ENCODE results near the gene MINAR2.

Gene MINAR2

DNA sequence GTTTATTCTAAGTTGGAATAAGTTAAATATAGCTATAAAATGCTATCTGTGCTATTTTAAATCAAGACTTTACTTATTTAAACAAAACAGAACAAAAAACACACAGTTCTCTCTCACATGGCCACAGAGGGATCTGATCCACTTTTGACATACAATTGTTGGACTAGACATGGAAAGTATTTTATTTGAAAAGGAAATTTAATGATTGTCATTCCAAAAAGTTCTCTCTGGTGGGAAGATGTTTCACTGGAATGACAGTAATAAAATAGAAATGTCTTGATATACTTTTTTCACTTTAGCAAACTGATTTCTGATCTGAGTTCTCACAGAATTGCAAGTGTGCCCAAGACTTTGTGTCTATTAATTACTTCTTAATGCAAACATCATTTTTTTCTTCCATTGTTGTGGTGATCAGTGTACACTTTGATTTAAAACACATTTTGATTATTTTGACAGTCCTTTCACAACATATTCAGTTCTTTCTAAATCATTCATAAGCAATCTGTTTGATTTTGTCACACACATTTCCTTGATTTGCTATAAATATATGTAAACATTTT lies 30.1 kb upstream of the MINAR2 start:
- H3K4me2 ChIP-seq (ENCODE audit: low read length): no peak overlapping the region
- no peak overlapping the region for H3K9ac ChIP-seq (ENCODE audit: low read length)
- no peaks in the 10 kb centered on the region for H3K27me3 ChIP-seq (ENCODE audit: low read depth, low read length)
- no peak overlapping the region for H2AFZ ChIP-seq (ENCODE audit: low read depth, low read length)
- H4K20me1 ChIP-seq (ENCODE audit: insufficient read depth, low read length): no peaks in the 10 kb centered on the region
- no peaks in the 10 kb centered on the region for H3K4me1 ChIP-seq (ENCODE audit: low read length)
- H3K79me2 ChIP-seq (ENCODE audit: low read length): no peaks in the 10 kb centered on the region
- H3K27ac ChIP-seq (ENCODE audit: low read length): no peak overlapping the region
- no peak overlapping the region for H3K4me3 ChIP-seq (ENCODE audit: low read length)
- TF ChIP-seq EZH2phosphoT487 (IDR thresholded peaks at IDR 0.05; ENCODE audit: low read depth): no peak
- TF ChIP-seq, protein P1, sequence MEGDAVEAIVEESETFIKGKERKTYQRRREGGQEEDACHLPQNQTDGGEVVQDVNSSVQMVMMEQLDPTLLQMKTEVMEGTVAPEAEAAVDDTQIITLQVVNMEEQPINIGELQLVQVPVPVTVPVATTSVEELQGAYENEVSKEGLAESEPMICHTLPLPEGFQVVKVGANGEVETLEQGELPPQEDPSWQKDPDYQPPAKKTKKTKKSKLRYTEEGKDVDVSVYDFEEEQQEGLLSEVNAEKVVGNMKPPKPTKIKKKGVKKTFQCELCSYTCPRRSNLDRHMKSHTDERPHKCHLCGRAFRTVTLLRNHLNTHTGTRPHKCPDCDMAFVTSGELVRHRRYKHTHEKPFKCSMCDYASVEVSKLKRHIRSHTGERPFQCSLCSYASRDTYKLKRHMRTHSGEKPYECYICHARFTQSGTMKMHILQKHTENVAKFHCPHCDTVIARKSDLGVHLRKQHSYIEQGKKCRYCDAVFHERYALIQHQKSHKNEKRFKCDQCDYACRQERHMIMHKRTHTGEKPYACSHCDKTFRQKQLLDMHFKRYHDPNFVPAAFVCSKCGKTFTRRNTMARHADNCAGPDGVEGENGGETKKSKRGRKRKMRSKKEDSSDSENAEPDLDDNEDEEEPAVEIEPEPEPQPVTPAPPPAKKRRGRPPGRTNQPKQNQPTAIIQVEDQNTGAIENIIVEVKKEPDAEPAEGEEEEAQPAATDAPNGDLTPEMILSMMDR (IDR thresholded peaks at IDR 0.05; ENCODE audit: low read depth, low read length): no peak
- no peaks in the 10 kb centered on the region for H3K36me3 ChIP-seq (replicated peaks; ENCODE audit: low read depth, low read length)
- no peaks in the 10 kb centered on the region for H3K9me3 ChIP-seq (ENCODE audit: insufficient read depth, low read length)

DNA sequence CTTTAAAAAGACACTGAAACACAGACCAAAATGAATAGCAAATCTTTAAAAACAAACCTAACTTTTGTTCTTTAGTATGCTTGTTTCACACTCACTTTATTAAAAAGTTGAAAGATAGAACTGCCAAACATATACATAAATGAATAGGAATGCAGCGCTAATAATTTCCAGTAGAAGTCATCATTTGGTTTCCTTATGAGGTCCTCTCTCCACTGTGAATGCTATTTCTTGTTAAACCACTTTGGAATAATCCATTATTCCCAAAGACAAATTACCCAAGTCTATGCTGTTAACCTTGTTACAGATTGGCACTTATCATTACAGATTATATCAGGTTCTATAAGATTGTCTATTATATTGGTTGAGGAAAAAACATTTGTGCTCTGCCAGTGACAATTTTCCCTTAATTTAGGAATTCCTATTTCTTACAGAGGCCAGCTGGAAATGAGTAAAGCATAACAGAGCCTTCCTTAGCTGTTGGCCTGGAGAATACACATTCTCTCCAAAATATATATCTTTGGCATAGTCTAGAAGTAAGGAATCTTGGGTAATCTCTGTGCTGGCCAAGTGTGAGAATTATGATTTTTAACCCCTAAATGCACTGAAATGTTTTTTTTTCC lies 29.3 kb upstream of the MINAR2 start:
- H3K9me3 ChIP-seq (ENCODE audit: insufficient read depth, low read length): no peaks in the 10 kb centered on the region
- H3K4me3 ChIP-seq (ENCODE audit: low read length): no peak overlapping the region
- no peaks in the 10 kb centered on the region for H3K4me1 ChIP-seq (ENCODE audit: low read length)
- H3K4me2 ChIP-seq (ENCODE audit: low read length): no peak overlapping the region
- H2AFZ ChIP-seq (ENCODE audit: low read depth, low read length): no peak overlapping the region
- no peak overlapping the region for H3K9ac ChIP-seq (ENCODE audit: low read length)
- H3K79me2 ChIP-seq (ENCODE audit: low read length): no peaks in the 10 kb centered on the region
- no peak overlapping the region for H3K27ac ChIP-seq (ENCODE audit: low read length)
- H3K27me3 ChIP-seq (ENCODE audit: low read depth, low read length): no peaks in the 10 kb centered on the region
- no peak for TF ChIP-seq EZH2phosphoT487 (IDR thresholded peaks at IDR 0.05; ENCODE audit: low read depth)
- TF ChIP-seq, protein P1 (IDR thresholded peaks at IDR 0.05; ENCODE audit: low read depth, low read length): no peak
- no peaks in the 10 kb centered on the region for H3K36me3 ChIP-seq (replicated peaks; ENCODE audit: low read depth, low read length)
- H4K20me1 ChIP-seq (ENCODE audit: insufficient read depth, low read length): no peaks in the 10 kb centered on the region

- H3K27ac ChIP-seq (ENCODE audit: low read length): no peak overlapping the region
- H3K9ac ChIP-seq (ENCODE audit: low read length): no peak overlapping the region
These were observed 23.7 kb upstream of the MINAR2 start for GRCh38 chr5:129724222-129724621.

GRCh38 chr5:129724647-129725046 lies 23.2 kb upstream of the MINAR2 start:
- Histone ChIP-seq H4K20me1 (ENCODE audit: insufficient read depth, low read length) (no peaks in the 10 kb centered on the region), H2AFZ (ENCODE audit: low read depth, low read length) (no peak overlapping the region), H3K79me2 (ENCODE audit: low read length) (no peaks in the 10 kb centered on the region), H3K4me2 (ENCODE audit: low read length) (no peak overlapping the region), H3K9me3 (ENCODE audit: insufficient read depth, low read length) (no peaks in the 10 kb centered on the region), H3K36me3 (replicated peaks; ENCODE audit: low read depth, low read length) (no peaks in the 10 kb centered on the region), H3K4me1 (ENCODE audit: low read length) (peaks cover 10% of the 10 kb centered on the region), H3K9ac (ENCODE audit: low read length) (no peak overlapping the region), H3K27me3 (ENCODE audit: low read depth, low read length) (no peaks in the 10 kb centered on the region), H3K4me3 (ENCODE audit: low read length) (no peak overlapping the region), H3K27ac (ENCODE audit: low read length) (no peak overlapping the region)
- TF ChIP-seq, protein P1 (IDR thresholded peaks at IDR 0.05; ENCODE audit: low read depth, low read length): no peak
- no peak for TF ChIP-seq EZH2phosphoT487 (IDR thresholded peaks at IDR 0.05; ENCODE audit: low read depth)

More at GRCh38 chr5:129724222-129724621, 23.7 kb upstream of the MINAR2 start:
- H3K9me3 ChIP-seq (ENCODE audit: insufficient read depth, low read length): no peaks in the 10 kb centered on the region
- no peaks in the 10 kb centered on the region for H3K27me3 ChIP-seq (ENCODE audit: low read depth, low read length)
- TF ChIP-seq, protein P1 (IDR thresholded peaks at IDR 0.05; ENCODE audit: low read depth, low read length): no peak
- no peak for TF ChIP-seq EZH2phosphoT487 (IDR thresholded peaks at IDR 0.05; ENCODE audit: low read depth)
- H4K20me1 ChIP-seq (ENCODE audit: insufficient read depth, low read length): no peaks in the 10 kb centered on the region
- no peak overlapping the region for H3K4me3 ChIP-seq (ENCODE audit: low read length)
- H3K36me3 ChIP-seq (replicated peaks; ENCODE audit: low read depth, low read length): no peaks in the 10 kb centered on the region
- no peak overlapping the region for H3K4me2 ChIP-seq (ENCODE audit: low read length)
- peaks cover 10% of the 10 kb centered on the region for H3K4me1 ChIP-seq (ENCODE audit: low read length)
- H2AFZ ChIP-seq (ENCODE audit: low read depth, low read length): no peak overlapping the region
- no peaks in the 10 kb centered on the region for H3K79me2 ChIP-seq (ENCODE audit: low read length)

Data from OCI-LY3 (cell line).